ENCODE data around the gene RMC1.
A peak's percentile ranks its signal among the peaks of the same experiment; 100 is the strongest.
"Not testable (repeated sequence)": the region's sequence is repeated elsewhere in the genome, so short reads cannot be mapped to it uniquely, and the experiment has no call there.

Gene RMC1

GRCh38 chr18:23556145-23556780 is 53.0 kb downstream of the RMC1 start:
- H3K36me3 Mint-ChIP-seq: peaks cover 20% of the 10 kb centered on the region
- H3K4me1 Mint-ChIP-seq: no peaks in the 10 kb centered on the region
- H3K27ac Mint-ChIP-seq: no peak overlapping the region
- no peaks in the 10 kb centered on the region for H3K9me3 Mint-ChIP-seq
- no peak overlapping the region for H3K4me3 Mint-ChIP-seq
- H3K27me3 Mint-ChIP-seq: no peaks in the 10 kb centered on the region

GRCh38 chr18:23557511-23557910 is 54.2 kb downstream of the RMC1 start:
- H3K27me3 Mint-ChIP-seq, H3K27ac Mint-ChIP-seq, H3K4me1 Mint-ChIP-seq, H3K4me3 Mint-ChIP-seq, H3K9me3 Mint-ChIP-seq: not testable (repeated sequence)
- H3K36me3 Mint-ChIP-seq: peaks cover 17% of the 10 kb centered on the region

DNA sequence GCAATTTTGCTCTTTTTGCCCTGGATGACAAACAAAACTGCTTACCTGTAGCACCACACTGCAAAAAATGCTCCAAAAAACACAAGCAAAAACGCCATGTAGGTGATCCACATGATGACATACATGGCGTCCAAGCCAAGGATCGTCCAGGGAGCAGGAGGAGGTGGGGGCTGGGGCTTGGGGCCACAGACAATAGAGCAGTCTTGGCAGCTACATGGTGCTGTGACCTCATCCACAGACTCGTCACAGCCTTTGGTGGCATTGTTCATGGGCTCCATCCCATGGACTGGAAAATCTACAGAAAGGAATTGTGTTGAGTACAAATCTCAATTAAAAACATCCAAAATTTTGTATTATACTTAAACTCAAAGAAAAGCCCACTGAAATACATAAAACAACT is 56.9 kb downstream of the RMC1 start:
- Mint-ChIP-seq H3K9me3 (no peaks in the 10 kb centered on the region), H3K4me1 (peaks cover 10% of the 10 kb centered on the region), H3K27me3 (no peaks in the 10 kb centered on the region), H3K27ac (no peak overlapping the region), H3K36me3 (peaks cover 19% of the 10 kb centered on the region), H3K4me3 (no peak overlapping the region)

- Mint-ChIP-seq H3K9me3 (no peaks in the 10 kb centered on the region), H3K4me1 (peaks cover 10% of the 10 kb centered on the region), H3K27ac (no peak overlapping the region), H3K36me3 (peaks cover 22% of the 10 kb centered on the region), H3K27me3 (no peaks in the 10 kb centered on the region), H3K4me3 (no peak overlapping the region)
Measured at GRCh38 chr18:23563377-23564043, 60.2 kb downstream of the RMC1 start.

GRCh38 chr18:23565916-23566547 is 62.7 kb downstream of the RMC1 start:
- peaks cover 10% of the 10 kb centered on the region for H3K4me1 Mint-ChIP-seq
- H3K27ac Mint-ChIP-seq: no peak overlapping the region
- H3K9me3 Mint-ChIP-seq: no peaks in the 10 kb centered on the region
- H3K27me3 Mint-ChIP-seq: no peaks in the 10 kb centered on the region
- H3K36me3 Mint-ChIP-seq: peaks cover 24% of the 10 kb centered on the region
- no peak overlapping the region for H3K4me3 Mint-ChIP-seq

- Mint-ChIP-seq H3K36me3 (peaks cover 21% of the 10 kb centered on the region), H3K4me3 (no peak overlapping the region), H3K27ac (no peak overlapping the region), H3K4me1 (peaks cover 15% of the 10 kb centered on the region), H3K27me3 (no peaks in the 10 kb centered on the region), H3K9me3 (no peaks in the 10 kb centered on the region)
Measured at GRCh38 chr18:23567671-23568070, 64.4 kb downstream of the RMC1 start.

DNA sequence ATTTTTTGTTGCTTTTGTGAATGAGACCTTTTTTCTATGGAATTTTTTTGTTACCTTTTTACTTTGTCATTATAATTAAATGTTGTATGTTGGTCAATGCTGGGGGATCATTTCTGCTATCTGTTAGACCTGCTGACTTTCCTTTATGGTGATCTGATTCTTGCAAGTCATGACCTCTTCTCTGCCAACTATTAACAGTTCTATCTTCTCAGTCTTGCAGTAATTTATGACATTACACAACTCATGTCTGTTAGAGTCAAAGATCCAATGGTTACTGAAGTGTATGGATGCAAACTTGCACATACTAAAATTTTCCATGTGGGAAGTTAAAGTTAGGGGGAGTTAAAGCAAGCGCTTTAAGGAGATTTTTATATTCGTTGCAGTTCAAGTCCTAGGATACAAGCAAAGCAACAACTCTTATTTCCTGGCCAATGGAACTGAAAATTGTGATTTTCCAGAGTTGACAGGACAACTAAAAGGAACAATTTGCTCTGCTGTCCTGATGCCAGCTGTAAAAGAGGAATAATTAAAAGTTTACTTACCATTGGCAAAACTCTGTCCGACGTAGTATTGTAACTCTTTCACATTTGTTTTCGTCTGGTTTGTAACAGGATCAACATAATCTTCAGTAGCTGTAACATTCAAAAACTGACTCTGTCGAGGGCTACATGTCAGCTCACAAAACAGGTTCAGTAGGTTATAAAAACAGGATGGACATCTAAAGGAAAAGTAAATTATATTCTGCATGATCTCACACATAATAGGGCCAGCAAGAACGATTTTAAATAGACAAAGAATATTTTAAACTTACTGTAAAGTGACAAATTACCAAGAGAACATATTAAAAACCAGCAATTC is 65.2 kb downstream of the RMC1 start:
- H3K4me3 Mint-ChIP-seq: no peak overlapping the region
- peaks cover 21% of the 10 kb centered on the region for H3K36me3 Mint-ChIP-seq
- H3K27ac Mint-ChIP-seq: no peak overlapping the region
- H3K9me3 Mint-ChIP-seq: no peaks in the 10 kb centered on the region
- no peaks in the 10 kb centered on the region for H3K27me3 Mint-ChIP-seq
- peaks cover 18% of the 10 kb centered on the region for H3K4me1 Mint-ChIP-seq

DNA sequence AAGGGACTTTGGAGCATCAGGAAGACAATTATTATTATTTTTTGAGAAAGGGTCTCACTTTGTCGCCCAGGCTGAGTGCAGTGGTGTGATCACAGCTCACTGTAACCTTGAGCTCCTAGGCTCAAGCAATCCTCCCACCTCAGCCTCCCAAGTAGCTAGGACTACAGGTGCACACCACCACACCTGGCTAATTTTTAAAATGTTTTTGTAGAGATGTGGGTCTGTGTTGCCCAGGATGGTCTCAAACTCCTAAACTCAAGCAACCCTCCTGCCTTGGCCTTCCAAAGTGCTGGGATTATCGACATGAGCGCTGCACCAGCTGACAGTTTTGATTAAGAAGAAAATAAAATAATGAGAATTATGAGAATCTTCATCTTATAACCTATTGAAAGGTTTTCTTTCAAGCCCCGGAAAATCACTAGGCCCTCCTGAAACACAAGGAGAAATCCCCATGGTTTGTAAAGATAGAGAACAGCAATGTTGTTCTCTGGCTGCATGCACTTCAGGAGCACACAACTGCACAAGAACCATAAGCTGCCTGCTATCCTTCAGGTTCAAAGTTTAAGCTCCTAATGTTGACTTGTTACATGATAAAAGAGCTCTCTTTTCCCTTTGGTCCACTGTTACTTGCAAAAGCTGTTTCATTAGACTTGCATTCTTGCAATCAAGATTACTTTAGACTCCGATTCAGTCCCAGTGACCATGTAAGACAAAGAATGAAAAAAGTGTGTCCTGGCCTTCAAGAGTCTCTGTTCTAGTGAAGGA is 66.2 kb downstream of the RMC1 start:
- H3K9me3 Mint-ChIP-seq: no peaks in the 10 kb centered on the region
- H3K36me3 Mint-ChIP-seq: peaks cover 21% of the 10 kb centered on the region
- H3K4me1 Mint-ChIP-seq: peaks cover 21% of the 10 kb centered on the region
- no peaks in the 10 kb centered on the region for H3K27me3 Mint-ChIP-seq
- H3K4me3 Mint-ChIP-seq: no peak overlapping the region
- no peak overlapping the region for H3K27ac Mint-ChIP-seq

DNA sequence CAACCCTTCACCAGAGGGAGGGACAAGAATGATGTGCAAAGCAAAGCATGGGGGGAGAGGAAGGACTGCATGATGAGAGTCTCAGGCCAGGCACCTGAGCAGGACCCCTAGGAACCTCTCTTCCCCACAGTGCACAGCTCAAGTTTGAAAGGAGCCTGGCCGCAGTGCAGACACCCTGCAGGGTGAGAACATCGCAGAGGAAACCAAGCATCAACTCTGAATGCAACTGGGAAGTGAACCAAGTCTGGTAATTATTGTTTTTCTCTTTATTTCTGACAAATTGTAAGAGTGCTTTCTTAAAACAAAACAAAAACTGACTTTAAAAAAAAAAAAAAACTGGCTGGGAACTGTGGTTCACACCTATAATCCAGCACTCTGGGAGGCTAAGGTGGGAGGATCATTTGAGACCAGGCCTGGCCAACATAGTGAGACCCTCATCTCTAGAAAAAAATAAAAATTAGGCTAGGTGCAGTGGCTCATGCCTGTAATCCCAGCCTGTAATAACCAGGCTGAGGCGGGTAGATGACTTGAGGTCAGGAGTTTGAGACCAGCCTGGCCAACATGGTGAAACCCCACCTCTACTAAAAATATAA is 67.7 kb downstream of the RMC1 start:
- Mint-ChIP-seq H3K27ac (peak overlapping the region; percentile 23), H3K36me3 (peaks cover 16% of the 10 kb centered on the region), H3K4me1 (peaks cover 28% of the 10 kb centered on the region), H3K9me3 (no peaks in the 10 kb centered on the region), H3K27me3 (no peaks in the 10 kb centered on the region), H3K4me3 (no peak overlapping the region)

DNA sequence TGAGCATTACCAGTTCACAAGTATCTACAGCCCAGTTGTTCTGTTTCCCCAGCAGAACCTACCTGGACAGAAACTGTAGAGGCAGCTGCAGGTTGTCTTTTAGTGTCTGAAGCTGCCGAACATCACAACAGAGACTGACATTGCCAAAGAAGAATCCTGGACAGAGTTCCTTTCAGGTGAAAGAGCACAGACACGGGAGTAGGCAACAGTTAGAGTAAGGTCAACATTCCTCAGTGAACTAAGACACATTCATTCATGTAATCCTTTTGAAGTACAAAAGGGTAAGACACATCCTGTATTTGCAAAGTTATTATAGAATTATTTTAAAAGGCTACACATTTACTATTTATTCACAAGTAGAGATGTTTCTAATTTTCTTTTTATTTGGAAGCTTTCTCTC is 68.7 kb downstream of the RMC1 start:
- Mint-ChIP-seq H3K27ac (no peak overlapping the region), H3K4me1 (peaks cover 33% of the 10 kb centered on the region), H3K27me3 (no peaks in the 10 kb centered on the region), H3K4me3 (no peak overlapping the region), H3K9me3 (no peaks in the 10 kb centered on the region), H3K36me3 (peaks cover 16% of the 10 kb centered on the region)

DNA sequence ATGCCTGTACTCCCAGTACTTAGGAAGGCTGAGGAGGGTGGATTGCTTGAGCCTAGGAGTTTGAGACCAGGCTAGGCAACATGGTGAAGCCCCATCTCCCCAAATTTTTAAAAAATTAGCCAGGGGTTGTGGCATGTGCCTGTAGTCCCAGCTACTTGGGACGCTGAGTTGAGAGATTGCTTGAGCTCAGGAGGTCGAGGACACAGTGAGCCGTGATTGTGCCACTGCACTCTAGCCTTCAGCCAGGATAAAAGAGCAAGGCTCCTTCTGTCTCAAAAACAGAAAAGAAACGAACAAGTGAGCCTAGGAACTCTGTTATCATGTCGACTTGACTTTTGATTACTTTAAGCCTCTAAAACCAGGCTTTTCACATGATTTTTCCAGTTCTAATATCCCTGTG is 69.3 kb downstream of the RMC1 start:
- Mint-ChIP-seq H3K27me3 (no peaks in the 10 kb centered on the region), H3K9me3 (no peaks in the 10 kb centered on the region), H3K4me3 (no peak overlapping the region)

GRCh38 chr18:23573020-23573419 is 69.7 kb downstream of the RMC1 start:
- Mint-ChIP-seq H3K27me3 (no peaks in the 10 kb centered on the region), H3K9me3 (no peaks in the 10 kb centered on the region), H3K4me1 (peaks cover 33% of the 10 kb centered on the region), H3K36me3 (peaks cover 12% of the 10 kb centered on the region), H3K27ac (no peak overlapping the region), H3K4me3 (no peak overlapping the region)

More for the DNA sequence above, 69.3 kb downstream of the RMC1 start:
- Mint-ChIP-seq H3K27ac (no peak overlapping the region), H3K36me3 (peaks cover 13% of the 10 kb centered on the region), H3K4me1 (peaks cover 33% of the 10 kb centered on the region)

GRCh38 chr18:23573626-23574431 is 70.5 kb downstream of the RMC1 start:
- Mint-ChIP-seq H3K36me3 (peaks cover 9% of the 10 kb centered on the region), H3K9me3 (no peaks in the 10 kb centered on the region)

DNA sequence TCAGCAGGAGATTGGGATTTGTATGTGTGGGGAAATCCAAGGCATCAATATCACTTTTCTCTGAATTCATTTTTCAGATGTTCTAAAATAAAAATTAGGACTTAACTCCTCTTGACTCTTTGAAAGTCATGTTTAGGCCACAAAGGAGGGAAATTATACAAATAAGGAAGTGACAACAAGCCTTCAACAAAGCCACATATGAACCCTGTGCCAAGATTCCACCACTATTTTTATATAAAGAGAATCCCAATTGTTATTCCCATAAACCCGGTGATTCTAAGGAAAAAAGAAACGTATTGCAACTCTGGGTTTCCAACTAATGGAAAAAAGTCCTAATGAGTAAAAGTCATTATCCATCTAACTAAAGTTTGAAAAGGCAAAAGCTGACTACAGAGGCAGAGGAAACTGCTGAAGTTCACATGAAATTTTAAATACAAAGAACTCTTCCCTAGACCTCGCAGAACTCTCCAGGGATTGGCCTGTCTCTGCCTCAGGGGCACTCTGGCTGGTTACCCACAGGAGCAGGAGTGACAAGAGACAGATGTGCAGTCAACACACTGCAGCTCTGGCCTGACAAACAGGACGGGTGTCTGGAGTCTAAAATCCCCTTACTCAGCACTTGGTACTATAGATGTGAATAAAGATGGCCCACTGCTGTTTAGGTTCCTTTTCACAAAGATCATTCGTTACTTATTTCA is 71.4 kb downstream of the RMC1 start:
- H3K27me3 Mint-ChIP-seq: no peaks in the 10 kb centered on the region
- no peaks in the 10 kb centered on the region for H3K9me3 Mint-ChIP-seq
- peaks cover 8% of the 10 kb centered on the region for H3K36me3 Mint-ChIP-seq
- peaks cover 45% of the 10 kb centered on the region for H3K4me1 Mint-ChIP-seq
- peak overlapping the region; percentile 0 for H3K4me3 Mint-ChIP-seq
- peak overlapping the region; percentile 56 for H3K27ac Mint-ChIP-seq

More at GRCh38 chr18:23573626-23574431, 70.5 kb downstream of the RMC1 start:
- peak overlapping the region; percentile 15 for H3K4me3 Mint-ChIP-seq
- no peaks in the 10 kb centered on the region for H3K27me3 Mint-ChIP-seq
- peak overlapping the region; percentile 56 for H3K27ac Mint-ChIP-seq
- H3K4me1 Mint-ChIP-seq: peaks cover 39% of the 10 kb centered on the region

All from activated naive CD4-positive, alpha-beta T cell treated with anti-CD3 and anti-CD28 coated beads, Interleukin-2, amount 50 U/mL, for 24 hours (primary cell).